Left forelimb (tissue), 1 donor: ENCODE data around the gene PLEKHA7.

Experiments used
- DNase-seq: peaks from one replicate; pipeline ENCODE4 v3.0.0-alpha.2; 2018; ENCODE audit warnings: low spot score

Gene PLEKHA7

GRCh38 chr11:16770016-16770415 is 244.2 kb downstream of the PLEKHA7 start:
- no peak for DNase-seq

- no peak for DNase-seq
Observed at GRCh38 chr11:16769386-16769785, 244.8 kb downstream of the PLEKHA7 start.

- no peak for DNase-seq
Observed at GRCh38 chr11:16767957-16768356, 246.3 kb downstream of the PLEKHA7 start.

- no peak for DNase-seq
Observed at GRCh38 chr11:16767137-16767536, 247.1 kb downstream of the PLEKHA7 start.

GRCh38 chr11:16764888-16765287 is 249.3 kb downstream of the PLEKHA7 start:
- DNase-seq: no peak

GRCh38 chr11:16763746-16764145 is 250.5 kb downstream of the PLEKHA7 start:
- no peak for DNase-seq

GRCh38 chr11:16759857-16760508 is 254.2 kb downstream of the PLEKHA7 start:
- no peak for DNase-seq

GRCh38 chr11:16758382-16759024 is 255.7 kb downstream of the PLEKHA7 start:
- DNase-seq: no peak

- DNase-seq: no peak
Observed at GRCh38 chr11:16750417-16750816, 263.8 kb downstream of the PLEKHA7 start.

- no peak for DNase-seq
Observed at GRCh38 chr11:16749666-16750065, 264.5 kb downstream of the PLEKHA7 start.

- no peak for DNase-seq
Observed at GRCh38 chr11:16749092-16749491, 265.1 kb downstream of the PLEKHA7 start.

GRCh38 chr11:16745950-16746605 is 268.1 kb downstream of the PLEKHA7 start:
- DNase-seq: no peak

GRCh38 chr11:16744128-16744725 is 270.0 kb downstream of the PLEKHA7 start:
- DNase-seq: no peak

GRCh38 chr11:16743478-16743877 is 270.7 kb downstream of the PLEKHA7 start:
- no peak for DNase-seq

GRCh38 chr11:16741473-16741872 is 272.7 kb downstream of the PLEKHA7 start:
- DNase-seq: no peak

GRCh38 chr11:16738947-16739815 is 275.0 kb downstream of the PLEKHA7 start:
- no peak for DNase-seq

- DNase-seq: peak; percentile 99
Observed at GRCh38 chr11:16738193-16738946, 275.8 kb downstream of the PLEKHA7 start, which contains the start of gene C11orf58. Gene C11orf58, plus strand, starts transcription at chr11:16738647. Its CDS starts 132 bp downstream, at chr11:16738779.

GRCh38 chr11:16737818-16738192 is 276.4 kb downstream of the PLEKHA7 start:
- DNase-seq: no peak
